ENCODE data around the gene MAT2B. TPM values are rescaled to one million over a fixed set of nuclear protein-coding genes. Genes with fewer than 3 reads are reported as not detected.

Gene MAT2B
- total and polyA plus RNA-seq, 9 donors = 34.8 to 56.8 (median 51.0) TPM

DNA sequence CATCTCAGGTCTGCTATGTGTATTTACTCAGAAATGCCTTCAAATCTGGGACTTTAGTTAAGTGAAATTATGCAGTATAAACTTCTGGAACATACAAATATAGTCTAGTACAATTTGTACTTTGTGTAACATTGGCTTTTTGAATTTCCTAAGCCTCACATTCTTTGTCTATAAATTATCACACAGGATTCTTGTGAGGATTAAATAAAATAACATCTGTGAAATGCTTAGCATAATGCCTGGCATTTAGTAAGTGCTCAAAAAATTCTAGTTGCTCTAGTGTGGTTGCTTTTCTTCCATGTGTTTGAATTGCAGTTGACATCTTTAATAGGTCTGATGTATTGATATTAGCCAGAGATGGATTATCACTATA, 42.4 kb upstream of the MAT2B start:
- Histone ChIP-seq H3K4me1 (ENCODE audit: control insufficient read depth, insufficient read depth, low read length) (peaks cover 3% of the 10 kb centered on the region), H3K27me3 (ENCODE audit: control insufficient read depth, insufficient read depth, low read length) (no peaks in the 10 kb centered on the region), H3K27ac (ENCODE audit: low read length) (no peak overlapping the region), H3K36me3 (ENCODE audit: control insufficient read depth, insufficient read depth, low read length) (no peaks in the 10 kb centered on the region), H3K4me3 (ENCODE audit: low read length) (no peak overlapping the region), H3K9me3 (replicated peaks; ENCODE audit: control insufficient read depth, low read depth, low read length) (no peaks in the 10 kb centered on the region)
- DNase-seq = no peak

DNA sequence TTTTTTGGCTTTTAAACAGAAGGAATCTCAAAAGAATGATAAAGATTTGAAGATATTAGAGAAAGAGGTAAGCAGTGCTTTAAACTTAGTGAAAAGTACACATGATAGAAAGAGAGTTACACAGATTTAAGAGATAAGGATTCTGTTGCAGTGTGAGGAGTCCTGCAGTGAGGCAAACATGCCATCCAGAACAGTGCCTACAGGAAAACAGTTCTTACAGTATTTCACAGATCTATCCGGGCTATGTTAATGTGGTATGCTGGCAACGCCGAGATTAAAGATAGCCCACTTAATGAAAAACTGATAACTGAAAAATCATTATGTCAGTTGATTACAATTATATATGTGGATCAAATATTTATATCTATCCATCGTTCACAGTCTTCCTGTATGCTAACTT, 37.7 kb upstream of the MAT2B start:
- no CpG with 5 or more reads among the region's 4 CpGs for whole genome bisulfite sequencing (ENCODE audit: insufficient coverage)
- Histone ChIP-seq H3K9me3 (replicated peaks; ENCODE audit: control insufficient read depth, low read depth, low read length) (no peaks in the 10 kb centered on the region), H3K27ac (ENCODE audit: low read length) (no peak overlapping the region), H3K4me3 (ENCODE audit: low read length) (no peak overlapping the region), H3K36me3 (ENCODE audit: control insufficient read depth, insufficient read depth, low read length) (peaks cover 7% of the 10 kb centered on the region), H3K4me1 (ENCODE audit: control insufficient read depth, insufficient read depth, low read length) (no peaks in the 10 kb centered on the region), H3K27me3 (ENCODE audit: control insufficient read depth, insufficient read depth, low read length) (no peaks in the 10 kb centered on the region)
- no peak for DNase-seq

DNA sequence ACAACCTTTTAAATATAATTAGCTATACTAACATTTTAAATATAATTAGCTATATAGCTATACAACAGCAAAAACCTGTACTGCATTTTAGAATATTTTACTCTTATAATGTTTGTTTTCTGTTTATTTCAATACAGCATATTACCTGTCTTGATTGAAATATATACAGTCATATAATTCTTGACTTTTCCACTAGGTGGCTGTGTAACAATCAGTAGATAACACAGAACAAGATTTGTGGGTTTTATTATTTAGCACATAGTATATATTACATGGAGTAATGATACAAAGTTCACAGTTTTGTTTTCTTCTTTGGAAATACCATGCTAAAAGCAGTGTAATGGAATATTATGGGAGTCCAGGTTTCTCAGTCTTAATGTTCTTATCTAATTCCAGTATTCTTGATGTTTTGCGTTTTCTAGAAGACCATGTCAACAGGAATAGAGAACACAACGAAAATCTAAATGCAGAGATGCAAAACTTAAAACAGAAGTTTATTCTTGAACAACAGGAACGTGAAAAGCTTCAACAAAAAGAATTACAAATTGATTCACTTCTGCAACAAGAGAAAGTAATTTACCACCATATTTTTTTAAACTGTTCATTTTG, 31.7 kb upstream of the MAT2B start:
- WGBS (ENCODE audit: insufficient coverage) = no CpG with 5 or more reads among the region's 3 CpGs
- Histone ChIP-seq H3K27me3 (ENCODE audit: control insufficient read depth, insufficient read depth, low read length) (no peaks in the 10 kb centered on the region), H3K27ac (ENCODE audit: low read length) (no peak overlapping the region), H3K36me3 (ENCODE audit: control insufficient read depth, insufficient read depth, low read length) (peaks cover 12% of the 10 kb centered on the region), H3K4me1 (ENCODE audit: control insufficient read depth, insufficient read depth, low read length) (no peaks in the 10 kb centered on the region), H3K9me3 (replicated peaks; ENCODE audit: control insufficient read depth, low read depth, low read length) (no peaks in the 10 kb centered on the region), H3K4me3 (ENCODE audit: low read length) (no peak overlapping the region)
- peak; percentile 19 for DNase-seq

DNA sequence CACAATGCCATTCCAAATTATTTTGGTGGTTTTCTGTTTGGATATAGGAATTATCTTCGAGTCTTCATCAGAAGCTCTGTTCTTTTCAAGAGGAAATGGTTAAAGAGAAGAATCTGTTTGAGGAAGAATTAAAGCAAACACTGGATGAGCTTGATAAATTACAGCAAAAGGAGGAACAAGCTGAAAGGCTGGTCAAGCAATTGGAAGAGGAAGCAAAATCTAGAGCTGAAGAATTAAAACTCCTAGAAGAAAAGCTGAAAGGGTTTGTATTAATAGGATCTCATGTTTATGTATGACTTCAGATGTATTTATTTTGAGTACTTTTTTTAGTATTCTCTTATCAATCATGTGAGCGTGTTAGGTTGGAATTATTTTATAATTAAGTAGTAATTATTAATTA, 30.0 kb upstream of the MAT2B start:
- DNase-seq = no peak
- no peak overlapping the region for H3K4me3 ChIP-seq (ENCODE audit: low read length)
- H3K27me3 ChIP-seq (ENCODE audit: control insufficient read depth, insufficient read depth, low read length) = no peaks in the 10 kb centered on the region
- WGBS (ENCODE audit: insufficient coverage) = 80% methylated on average over 1 of the region's 2 CpGs
- H3K27ac ChIP-seq (ENCODE audit: low read length) = no peak overlapping the region
- H3K4me1 ChIP-seq (ENCODE audit: control insufficient read depth, insufficient read depth, low read length) = no peaks in the 10 kb centered on the region
- H3K36me3 ChIP-seq (ENCODE audit: control insufficient read depth, insufficient read depth, low read length) = peaks cover 8% of the 10 kb centered on the region
- H3K9me3 ChIP-seq (replicated peaks; ENCODE audit: control insufficient read depth, low read depth, low read length) = no peaks in the 10 kb centered on the region

DNA sequence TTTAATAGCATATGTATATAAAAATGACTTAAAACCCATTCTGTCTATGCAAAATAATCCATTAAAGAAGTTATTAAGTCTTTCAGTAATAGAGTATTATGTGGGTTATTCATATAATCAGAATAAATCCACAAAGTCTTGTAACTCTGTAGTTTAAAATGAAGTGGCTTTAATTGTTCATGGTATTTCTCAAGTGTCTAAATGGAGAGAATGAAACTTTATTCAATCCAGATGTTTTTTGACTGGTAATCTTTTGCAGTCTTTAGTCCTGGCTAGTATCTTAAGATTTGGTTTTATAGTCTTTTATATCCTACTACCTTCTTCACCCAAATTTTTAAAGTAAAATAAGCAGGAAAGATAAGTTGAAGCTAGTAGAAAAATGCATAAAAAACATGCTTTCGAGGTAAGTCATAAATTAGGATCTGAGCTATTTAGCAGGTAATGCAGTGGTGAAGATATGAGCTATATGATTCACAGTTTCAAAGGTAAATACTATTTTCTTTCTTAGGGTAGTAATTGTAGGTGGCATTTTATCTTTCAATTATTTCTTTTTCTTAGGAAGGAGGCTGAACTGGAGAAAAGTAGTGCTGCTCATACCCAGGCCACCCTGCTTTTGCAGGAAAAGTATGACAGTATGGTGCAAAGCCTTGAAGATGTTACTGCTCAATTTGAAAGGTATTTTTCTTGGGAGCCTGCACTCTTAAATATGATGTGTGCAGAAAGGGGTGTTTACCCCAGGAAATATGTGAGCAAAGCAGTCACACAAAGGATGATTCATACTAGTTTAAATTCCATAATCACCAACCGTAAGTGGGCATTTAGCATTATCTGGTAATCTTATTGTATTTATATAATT, 27.1 kb upstream of the MAT2B start:
- no peak overlapping the region for H3K27ac ChIP-seq (ENCODE audit: low read length)
- no peak overlapping the region for H3K4me3 ChIP-seq (ENCODE audit: low read length)
- no peaks in the 10 kb centered on the region for H3K27me3 ChIP-seq (ENCODE audit: control insufficient read depth, insufficient read depth, low read length)
- peaks cover 5% of the 10 kb centered on the region for H3K36me3 ChIP-seq (ENCODE audit: control insufficient read depth, insufficient read depth, low read length)
- no peaks in the 10 kb centered on the region for H3K9me3 ChIP-seq (replicated peaks; ENCODE audit: control insufficient read depth, low read depth, low read length)
- H3K4me1 ChIP-seq (ENCODE audit: control insufficient read depth, insufficient read depth, low read length) = no peaks in the 10 kb centered on the region
- no CpG with 5 or more reads among the region's 2 CpGs for WGBS (ENCODE audit: insufficient coverage)
- DNase-seq = no peak

DNA sequence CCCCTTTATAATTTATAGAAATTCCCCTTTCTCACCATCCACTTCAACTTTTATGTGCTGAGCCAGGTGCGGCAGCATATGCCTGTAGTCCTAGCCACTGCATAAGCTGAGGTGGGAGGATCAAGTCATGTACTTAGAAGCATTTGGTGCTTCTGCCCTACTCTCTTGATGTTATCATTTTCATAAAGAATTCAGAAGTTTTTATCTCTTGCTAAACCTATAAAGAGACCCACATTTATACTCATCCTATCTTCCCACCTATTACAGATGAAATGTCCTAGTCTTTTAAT, 26.5 kb upstream of the MAT2B start:
- Histone ChIP-seq H3K27me3 (ENCODE audit: control insufficient read depth, insufficient read depth, low read length) (no peaks in the 10 kb centered on the region), H3K4me3 (ENCODE audit: low read length) (no peak overlapping the region), H3K4me1 (ENCODE audit: control insufficient read depth, insufficient read depth, low read length) (no peaks in the 10 kb centered on the region), H3K9me3 (replicated peaks; ENCODE audit: control insufficient read depth, low read depth, low read length) (no peaks in the 10 kb centered on the region), H3K27ac (ENCODE audit: low read length) (no peak overlapping the region), H3K36me3 (ENCODE audit: control insufficient read depth, insufficient read depth, low read length) (peaks cover 5% of the 10 kb centered on the region)
- DNase-seq = no peak
- WGBS (ENCODE audit: insufficient coverage) = no CpG with 5 or more reads among the region's 1 CpG

DNA sequence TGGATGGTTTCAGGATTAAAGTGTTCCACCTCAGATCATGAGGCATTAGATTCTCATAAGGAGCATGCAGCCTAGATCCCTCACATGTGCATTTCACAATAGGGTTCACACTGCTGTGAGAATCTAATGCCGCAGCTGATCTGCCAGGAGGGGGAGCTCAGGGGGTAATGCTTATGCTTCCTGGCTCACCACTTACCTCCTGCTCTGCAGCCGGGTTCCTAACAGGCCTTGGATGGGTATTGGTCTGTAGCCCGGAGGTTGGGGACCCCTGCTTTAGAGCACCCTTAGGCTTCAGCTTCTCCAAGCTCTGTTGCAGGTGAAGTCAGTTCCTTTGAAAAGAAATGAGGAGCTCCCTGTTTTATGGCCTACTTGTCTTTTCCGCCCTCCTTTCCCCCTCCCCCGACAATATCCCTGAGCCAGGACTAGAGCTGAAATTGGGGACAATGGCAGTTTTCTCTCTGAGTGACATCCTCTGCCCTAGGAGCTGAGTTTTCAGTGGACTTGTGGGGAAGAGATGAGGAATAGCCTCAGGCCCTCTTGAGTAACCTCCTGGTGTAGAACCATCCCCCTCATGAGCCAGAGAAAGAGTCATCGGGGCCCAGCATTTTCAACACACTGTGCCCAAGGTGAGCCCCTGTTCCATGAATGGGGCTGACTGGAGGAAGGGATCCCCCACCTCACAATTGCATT, 16.2 kb upstream of the MAT2B start:
- peaks cover 15% of the 10 kb centered on the region for H3K36me3 ChIP-seq (ENCODE audit: control insufficient read depth, insufficient read depth, low read length)
- no peak overlapping the region for H3K4me3 ChIP-seq (ENCODE audit: low read length)
- no CpG with 5 or more reads among the region's 6 CpGs for WGBS (ENCODE audit: insufficient coverage)
- H3K9me3 ChIP-seq (replicated peaks; ENCODE audit: control insufficient read depth, low read depth, low read length) = no peaks in the 10 kb centered on the region
- H3K4me1 ChIP-seq (ENCODE audit: control insufficient read depth, insufficient read depth, low read length) = no peaks in the 10 kb centered on the region
- H3K27me3 ChIP-seq (ENCODE audit: control insufficient read depth, insufficient read depth, low read length) = no peaks in the 10 kb centered on the region
- DNase-seq = peak; percentile 4
- H3K27ac ChIP-seq (ENCODE audit: low read length) = no peak overlapping the region

DNA sequence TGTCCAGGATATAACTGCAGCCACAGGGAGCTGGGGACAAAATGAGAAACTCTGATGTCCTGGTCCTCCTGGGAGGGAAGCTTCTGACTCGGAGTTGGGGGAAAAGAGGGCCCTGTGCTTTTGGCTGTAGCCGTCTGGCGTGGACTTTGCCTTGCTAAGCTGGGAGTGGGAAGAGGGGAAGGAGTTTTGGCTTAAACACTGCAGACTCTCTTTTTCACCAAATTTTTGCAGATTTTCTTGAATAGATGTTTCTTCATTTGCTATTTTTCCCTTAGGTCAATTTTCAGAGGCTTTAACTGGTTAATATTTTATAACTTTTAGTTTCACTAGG, 15.7 kb upstream of the MAT2B start:
- no CpG with 5 or more reads among the region's 3 CpGs for WGBS (ENCODE audit: insufficient coverage)
- no peak overlapping the region for H3K4me3 ChIP-seq (ENCODE audit: low read length)
- no peaks in the 10 kb centered on the region for H3K27me3 ChIP-seq (ENCODE audit: control insufficient read depth, insufficient read depth, low read length)
- no peak overlapping the region for H3K27ac ChIP-seq (ENCODE audit: low read length)
- H3K36me3 ChIP-seq (ENCODE audit: control insufficient read depth, insufficient read depth, low read length) = peaks cover 15% of the 10 kb centered on the region
- H3K9me3 ChIP-seq (replicated peaks; ENCODE audit: control insufficient read depth, low read depth, low read length) = no peaks in the 10 kb centered on the region
- H3K4me1 ChIP-seq (ENCODE audit: control insufficient read depth, insufficient read depth, low read length) = no peaks in the 10 kb centered on the region
- no peak for DNase-seq

DNA sequence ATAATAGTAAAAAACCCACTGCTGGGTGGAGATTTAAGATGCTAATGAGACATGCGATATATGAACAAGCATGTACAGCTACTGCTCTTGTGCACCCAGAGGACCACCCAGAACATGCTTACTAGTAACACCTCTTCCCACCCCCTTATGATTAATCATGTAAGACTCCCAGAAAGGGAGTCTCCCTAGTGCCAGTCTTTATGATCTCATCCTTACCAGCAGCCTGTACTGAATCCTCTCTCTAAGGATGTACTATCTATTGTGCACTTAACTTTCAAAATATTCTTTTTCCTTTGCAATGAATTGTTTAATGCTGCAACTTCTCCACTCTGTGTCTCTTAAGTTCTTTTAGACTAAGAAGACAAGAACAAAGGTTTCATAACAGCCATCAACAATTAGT, 9.1 kb upstream of the MAT2B start:
- WGBS (ENCODE audit: insufficient coverage) = no CpG with 5 or more reads among the region's 1 CpG
- Histone ChIP-seq H3K36me3 (ENCODE audit: control insufficient read depth, insufficient read depth, low read length) (no peaks in the 10 kb centered on the region), H3K27ac (ENCODE audit: low read length) (no peak overlapping the region), H3K9me3 (replicated peaks; ENCODE audit: control insufficient read depth, low read depth, low read length) (no peaks in the 10 kb centered on the region), H3K4me1 (ENCODE audit: control insufficient read depth, insufficient read depth, low read length) (no peaks in the 10 kb centered on the region), H3K4me3 (ENCODE audit: low read length) (no peak overlapping the region), H3K27me3 (ENCODE audit: control insufficient read depth, insufficient read depth, low read length) (no peaks in the 10 kb centered on the region)
- no peak for DNase-seq

DNA sequence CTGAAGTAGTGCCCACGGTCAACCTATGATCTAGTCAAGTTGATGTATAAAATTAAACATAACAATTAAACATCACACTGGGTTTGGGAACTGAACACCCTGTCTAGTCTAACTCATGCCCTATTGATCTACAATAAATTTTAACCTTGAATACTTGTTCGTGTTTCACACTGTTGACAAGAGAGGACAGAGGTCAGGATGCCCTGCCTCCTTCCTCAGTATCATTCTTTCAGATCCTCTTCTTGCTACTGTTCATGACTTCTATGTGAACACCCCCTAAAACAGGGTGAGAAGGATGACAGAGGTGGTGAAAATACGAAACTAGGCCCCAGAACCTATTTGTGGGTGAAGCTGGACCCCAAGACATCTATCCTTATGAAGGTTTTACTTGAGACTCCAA, 8.1 kb upstream of the MAT2B start:
- no peak overlapping the region for H3K4me3 ChIP-seq (ENCODE audit: low read length)
- no peaks in the 10 kb centered on the region for H3K9me3 ChIP-seq (replicated peaks; ENCODE audit: control insufficient read depth, low read depth, low read length)
- no peak overlapping the region for H3K27ac ChIP-seq (ENCODE audit: low read length)
- H3K27me3 ChIP-seq (ENCODE audit: control insufficient read depth, insufficient read depth, low read length) = no peaks in the 10 kb centered on the region
- no CpG with 5 or more reads among the region's 3 CpGs for WGBS (ENCODE audit: insufficient coverage)
- no peaks in the 10 kb centered on the region for H3K4me1 ChIP-seq (ENCODE audit: control insufficient read depth, insufficient read depth, low read length)
- no peak for DNase-seq
- no peaks in the 10 kb centered on the region for H3K36me3 ChIP-seq (ENCODE audit: control insufficient read depth, insufficient read depth, low read length)

Measured in muscle of leg (tissue), 11 donors.